HUDEP-2 (cell line): ENCODE data around the gene ARRDC2.
A peak's percentile ranks its signal among the peaks of the same experiment; 100 is the strongest.
"Not testable (repeated sequence)": the region's sequence is repeated elsewhere in the genome, so short reads cannot be mapped to it uniquely, and the experiment has no call there.

Experiments used
- DNase-seq, 76 experiments: peaks; one replicate each; lab custom pipeline; 2025; ENCODE audit not compliant: unreplicated experiment in 76 of 76; lab: John Stamatoyannopoulos, UW

The ARRDC2 gene

DNA sequence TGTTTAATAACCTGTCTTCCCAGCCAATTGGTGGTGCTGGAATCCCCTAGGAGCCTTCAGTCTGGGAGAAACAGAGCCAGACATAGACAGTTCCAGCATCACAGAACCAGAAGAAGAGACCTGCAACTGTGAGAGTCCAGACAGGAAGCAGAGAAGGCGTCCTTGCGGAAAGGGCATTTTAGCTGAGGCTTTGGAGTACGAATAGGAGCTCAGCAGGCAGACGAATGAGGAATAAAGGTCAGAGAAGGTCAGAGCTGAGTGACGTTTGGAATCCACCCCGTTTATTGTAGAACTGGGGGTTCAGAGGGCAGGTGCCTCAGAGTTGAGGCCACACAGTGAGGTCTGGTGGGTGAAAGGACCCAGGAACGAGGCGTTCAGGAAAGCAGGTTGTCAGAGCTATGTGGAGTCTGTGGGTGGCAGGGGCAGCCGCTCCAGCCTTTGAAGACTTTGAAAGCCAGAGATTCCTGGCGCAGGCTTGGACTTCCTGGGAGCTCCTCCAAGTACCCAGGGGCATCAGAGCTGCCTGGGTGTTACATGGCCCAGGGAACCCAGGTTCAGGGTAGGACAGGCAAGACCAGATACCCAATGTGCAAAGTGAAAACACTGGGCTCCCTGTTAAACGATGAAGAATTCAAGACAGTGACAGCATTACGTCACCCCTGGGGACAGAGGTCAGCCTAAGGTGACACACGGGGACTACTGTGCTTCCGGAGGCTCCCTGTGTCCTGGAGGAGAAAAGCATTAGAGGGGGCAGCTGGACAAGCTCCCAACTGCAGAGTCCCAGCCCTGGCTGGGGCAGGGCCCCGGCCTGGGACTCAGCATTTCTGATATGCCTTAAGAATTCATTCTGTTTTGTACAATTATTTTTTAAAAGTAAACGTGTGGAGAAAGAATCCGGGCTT is 5.5 kb downstream of the ARRDC2 start:
- no peak for DNase-seq

DNA sequence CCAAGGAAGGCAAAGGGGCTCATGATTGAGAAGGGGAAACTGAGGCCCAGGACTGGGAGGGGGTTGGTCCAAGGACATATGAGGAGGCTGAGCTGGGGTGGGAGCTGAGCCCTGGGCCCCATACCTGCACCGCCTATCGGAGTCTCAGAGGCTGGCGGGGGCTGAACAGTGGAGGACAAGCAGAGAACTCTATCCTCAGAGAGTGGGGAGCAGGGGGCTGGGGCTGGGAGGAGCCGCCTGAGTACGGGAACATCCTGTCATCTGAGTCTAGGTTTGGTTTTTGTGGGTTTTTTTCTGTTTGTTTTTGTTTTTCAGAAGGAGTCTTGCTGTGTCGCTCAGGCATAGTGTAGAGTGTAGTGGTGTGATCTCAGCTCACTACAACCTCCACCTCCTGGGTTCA is 6.2 kb downstream of the ARRDC2 start:
- DNase-seq: no peak

DNA sequence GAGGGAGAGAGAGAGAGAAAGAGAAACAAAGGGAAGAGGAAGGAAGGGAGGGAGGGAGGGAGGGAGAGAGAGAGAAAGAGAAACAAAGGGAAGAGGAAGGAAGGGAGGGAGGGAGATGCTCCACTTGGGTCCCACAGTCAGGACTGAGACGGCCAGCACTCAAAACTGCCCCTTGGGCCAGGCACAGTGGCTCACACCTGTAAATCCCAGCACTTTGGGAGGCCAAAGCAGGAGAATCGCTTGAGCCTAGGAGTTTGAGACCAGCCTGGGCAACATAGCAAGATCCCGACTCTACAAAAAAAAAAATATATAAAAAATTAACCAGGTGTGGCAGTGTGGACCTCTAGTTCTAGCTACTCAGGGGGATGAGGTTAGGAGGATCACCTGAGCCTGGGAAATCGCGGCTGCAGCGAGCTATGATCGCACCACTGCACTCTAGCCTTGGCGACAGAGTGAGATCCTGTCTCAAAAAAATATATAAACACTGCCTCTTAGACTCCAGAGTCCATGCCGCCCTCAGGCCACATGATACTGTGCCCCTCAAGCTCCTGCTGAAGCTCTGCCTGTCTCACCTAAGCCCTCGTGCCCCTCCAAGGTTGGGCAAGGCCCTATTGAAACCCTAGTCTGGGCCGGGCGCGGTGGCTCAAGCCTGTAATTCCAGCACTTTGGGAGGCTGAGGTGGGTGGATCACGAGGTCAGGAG is 8.4 kb downstream of the ARRDC2 start:
- no peak for DNase-seq

DNA sequence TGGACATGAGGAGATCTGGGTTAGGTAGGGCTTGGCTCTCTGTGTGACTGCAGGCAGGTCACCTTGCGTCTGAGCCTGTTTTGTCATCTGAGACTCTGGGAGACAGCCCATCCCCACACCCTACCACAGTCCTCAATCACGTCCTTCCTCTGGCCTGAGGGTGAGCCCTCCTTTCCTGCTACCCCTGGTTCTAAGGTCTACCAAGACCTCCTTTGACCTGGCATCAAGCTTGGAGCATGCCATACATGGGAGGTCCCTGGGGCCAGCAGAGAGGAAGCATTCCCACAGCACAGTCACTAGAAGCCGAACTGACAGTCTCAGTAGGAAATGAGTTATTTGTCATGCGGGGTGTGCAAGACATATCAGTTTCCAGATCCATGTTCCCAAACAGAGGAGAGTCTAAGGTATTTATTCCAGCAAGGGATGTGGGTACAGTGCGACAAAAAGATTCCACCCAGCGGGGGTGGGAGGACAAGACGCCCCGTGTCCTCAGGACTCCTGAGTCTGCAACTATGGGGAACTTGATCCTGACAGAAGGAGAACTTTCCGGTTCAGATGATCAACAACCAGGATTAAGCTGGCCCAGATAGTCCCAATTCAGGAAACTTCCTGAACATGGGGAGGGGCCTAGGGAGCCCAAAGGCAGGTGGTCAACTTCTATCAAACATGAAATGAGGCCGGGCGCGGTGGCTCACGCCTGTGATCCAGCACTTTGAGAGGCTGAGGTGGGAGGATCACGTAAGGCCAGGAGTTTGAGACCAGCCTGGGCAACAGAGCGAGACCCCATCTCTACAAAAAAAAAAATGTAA is 9.5 kb downstream of the ARRDC2 start:
- no peak for DNase-seq

DNA sequence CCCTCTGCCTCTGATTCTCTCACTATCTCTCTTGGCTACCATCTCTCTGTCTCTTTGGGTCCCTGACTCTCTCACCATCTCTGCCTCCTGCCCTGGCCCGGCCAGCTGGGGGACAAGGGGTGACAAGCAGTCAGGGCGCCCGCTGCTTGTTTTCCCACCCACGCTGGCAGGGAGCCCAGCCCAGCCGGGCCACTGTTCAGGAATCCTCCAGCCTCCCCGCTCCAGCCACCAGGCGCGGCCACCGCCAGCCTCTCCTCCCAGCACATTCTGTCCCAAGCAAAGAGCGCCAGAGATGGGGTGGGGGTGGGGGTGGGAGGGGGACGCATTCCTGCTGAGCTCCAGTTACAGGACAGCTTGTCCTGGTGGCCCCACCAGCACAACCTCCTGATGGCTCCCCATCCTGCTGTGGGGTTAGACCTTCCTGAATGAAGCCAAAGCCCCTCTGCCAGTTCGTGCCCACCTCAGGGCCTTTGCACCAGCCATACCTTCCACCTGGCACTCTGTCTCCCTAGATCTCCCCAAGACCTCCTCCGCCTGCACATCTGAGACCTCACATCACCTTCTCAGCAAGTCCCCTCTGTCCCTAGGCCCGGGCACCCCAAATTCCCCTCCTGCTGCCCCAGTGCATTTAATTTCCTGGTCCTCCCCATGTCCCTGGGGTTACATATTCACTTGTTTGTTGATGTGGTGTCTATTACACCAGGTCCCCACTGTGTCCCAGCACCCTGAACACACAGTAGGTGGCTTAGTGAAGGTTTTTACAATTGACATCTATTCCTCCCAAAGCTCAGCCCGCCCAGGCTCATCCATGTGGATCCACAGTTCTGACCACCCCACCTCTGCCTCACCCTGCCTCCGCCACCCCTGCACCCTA is 12.5 kb downstream of the ARRDC2 start:
- DNase-seq: peak in 42 of 76 experiments; percentile 7 to 63 (median 38)

DNA sequence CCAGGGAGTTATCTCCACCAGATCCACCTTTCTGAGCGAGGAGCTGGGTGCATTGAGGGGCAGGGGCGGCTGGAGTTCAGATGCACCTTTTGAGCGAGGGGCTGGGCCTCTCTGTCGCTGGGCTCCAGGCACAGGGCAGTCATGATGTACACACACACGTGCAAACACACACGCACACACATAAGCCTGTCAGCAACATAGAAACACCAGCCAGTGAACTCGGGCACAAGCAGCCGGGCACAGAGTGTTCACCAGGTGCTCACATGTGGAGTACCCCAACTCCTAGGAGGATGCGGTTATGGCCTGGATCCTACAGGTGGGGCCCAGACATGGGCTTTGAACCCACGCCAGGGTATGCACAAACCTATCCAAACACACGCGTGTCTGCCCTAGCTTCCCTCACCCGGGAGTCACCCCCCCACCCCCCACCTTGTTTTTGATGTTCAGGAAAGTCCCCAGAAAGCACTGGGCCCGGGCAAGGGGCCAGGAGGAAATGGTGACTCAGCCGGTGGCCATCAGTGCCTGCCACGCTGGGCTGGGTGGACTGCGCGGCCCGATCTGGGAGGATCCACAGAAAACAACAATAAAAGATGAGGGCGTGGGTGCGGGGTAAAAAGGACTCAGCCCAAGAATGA is 13.3 kb downstream of the ARRDC2 start:
- DNase-seq: peak in 62 of 76 experiments; percentile 28 to 79 (median 62)

DNA sequence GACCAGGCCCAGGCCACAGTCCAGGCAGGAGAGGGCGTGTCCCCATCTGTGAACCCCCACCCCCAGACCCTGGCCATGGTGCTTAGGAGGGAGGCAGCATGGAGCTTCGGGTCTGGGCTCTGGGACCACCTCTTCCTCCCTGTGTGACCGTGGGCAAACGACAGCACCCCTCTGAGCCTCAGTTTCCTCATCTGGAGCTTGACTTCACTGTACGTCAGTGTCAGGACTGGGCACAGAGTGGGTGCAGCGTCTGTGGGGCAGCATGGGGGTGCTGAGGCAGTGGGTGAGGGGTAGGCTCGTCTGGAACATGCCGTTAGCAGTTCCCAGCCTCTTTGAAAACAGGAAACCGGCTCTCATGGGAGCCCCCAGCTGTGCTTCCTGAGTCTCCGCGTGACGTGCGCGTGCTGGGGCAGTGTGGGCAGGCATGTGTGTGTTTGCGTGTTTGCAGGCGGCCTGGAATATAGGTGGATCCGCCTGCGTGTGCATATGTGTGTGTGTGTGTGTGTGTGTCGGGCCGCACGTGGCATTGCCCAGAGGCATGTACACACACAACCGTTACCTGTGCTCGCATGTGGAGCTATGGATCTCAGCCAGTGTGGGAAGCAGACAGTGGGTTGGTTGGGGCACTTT is 15.8 kb downstream of the ARRDC2 start:
- no peak for DNase-seq

DNA sequence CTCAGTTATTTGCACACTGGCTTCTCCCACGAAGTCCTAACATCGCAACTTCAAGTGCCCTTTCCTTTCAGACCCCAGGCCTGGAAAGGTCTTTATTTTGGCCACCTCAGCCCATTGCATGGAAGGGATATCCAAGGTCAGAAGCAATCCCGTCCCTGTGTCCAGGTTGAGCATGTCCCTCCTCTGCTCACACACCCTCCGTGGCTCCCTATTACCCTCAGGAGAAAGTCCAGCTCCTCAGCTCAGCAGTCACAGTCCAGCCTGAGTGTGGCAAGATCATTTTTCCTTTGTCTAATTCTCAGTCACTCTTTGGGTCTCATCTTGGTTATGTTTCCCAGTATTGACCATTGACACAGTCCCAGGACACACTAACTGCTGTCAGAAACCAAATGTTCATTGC is 19.2 kb downstream of the ARRDC2 start:
- no peak for DNase-seq

DNA sequence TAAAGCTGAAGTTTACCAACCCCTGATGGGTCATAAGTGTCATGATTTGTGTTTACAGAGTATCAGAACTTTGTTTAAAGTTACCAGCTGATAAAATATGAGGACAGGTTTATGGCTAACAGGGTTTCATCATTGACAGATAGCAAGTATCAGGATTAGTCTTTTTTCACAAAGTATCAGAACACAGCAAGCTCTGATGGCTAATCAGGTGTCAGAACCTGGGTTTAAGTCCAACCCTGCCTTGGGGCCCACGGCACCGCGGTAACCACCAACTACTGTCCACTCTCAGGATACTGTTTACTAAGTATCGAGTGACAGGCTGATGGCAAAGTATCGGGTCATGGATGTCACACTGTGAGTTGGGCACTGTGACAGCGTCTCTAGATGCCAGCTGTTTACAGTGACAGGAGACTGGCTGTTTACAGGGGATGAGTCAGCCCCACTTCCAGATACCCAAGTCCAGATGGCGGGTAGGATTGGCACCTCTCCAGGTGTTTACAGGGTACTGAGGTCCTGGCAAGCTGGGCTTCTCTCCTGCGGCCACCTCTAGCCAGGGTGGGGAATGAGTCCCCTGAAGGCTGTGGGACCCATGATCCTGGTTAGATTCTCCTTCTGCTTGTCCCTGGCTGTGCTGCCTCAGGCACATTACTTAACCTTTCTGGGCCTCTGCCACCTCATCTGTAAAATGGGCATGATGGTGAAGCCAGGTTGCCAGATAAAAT is 21.8 kb downstream of the ARRDC2 start:
- peak in 71 of 76 experiments; percentile 35 to 92 (median 80) for DNase-seq

DNA sequence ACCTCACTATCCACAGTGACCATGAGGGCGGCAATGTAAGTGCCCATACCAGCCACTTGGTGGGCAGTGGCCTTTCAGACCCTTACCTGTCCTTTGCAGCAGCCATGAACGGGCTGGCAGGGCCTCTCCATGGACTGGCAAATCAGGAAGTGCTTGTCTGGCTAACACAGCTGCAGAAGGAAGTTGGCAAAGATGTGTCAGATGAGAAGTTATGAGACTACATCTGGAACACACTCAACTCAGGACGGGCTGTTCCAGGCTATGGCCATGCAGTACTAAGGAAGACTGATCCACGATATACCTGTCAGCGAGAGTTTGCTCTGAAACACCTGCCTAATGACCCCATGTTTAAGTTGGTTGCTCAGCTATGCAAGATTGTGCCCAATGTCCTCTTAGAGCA is 23.4 kb downstream of the ARRDC2 start:
- not testable (repeated sequence) for DNase-seq

DNA sequence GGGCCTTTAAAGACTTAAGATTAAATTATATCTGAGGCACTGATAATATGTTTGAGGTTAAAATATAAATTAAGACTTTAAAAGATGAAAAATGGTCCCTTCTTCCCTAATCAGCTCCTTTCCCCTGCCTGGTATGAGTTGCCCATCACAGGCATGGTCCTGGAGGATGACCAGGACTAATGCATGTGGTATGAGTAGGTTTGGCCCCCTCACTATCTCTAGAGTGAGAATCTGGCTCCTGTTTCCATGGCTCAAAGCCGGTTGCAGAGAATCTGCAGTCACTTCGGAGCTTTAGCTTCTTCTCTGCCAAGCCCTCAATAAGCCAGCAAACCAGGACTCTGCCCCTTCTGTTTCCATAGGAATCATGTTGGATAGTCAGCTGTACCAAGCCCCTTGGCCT is 24.1 kb downstream of the ARRDC2 start:
- DNase-seq: not testable (repeated sequence)

DNA sequence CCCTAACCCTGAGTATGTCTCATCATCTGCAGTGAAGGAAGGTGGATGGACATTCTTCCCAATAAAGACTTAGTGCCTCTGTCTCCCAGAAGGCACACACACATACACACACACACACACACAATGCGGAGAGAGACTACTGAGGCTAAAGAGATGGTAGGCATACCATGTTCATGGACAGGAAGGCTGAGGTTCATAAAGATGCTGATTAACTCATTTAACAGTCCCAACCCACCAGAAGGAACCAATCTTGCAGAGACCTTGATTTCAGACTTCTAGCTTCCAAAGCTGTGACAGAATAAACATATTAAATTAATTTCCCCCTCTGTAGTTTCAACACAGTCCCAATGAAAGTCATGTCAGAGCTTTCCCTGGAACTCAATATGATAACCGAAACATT is 33.1 kb downstream of the ARRDC2 start:
- DNase-seq: no peak

DNA sequence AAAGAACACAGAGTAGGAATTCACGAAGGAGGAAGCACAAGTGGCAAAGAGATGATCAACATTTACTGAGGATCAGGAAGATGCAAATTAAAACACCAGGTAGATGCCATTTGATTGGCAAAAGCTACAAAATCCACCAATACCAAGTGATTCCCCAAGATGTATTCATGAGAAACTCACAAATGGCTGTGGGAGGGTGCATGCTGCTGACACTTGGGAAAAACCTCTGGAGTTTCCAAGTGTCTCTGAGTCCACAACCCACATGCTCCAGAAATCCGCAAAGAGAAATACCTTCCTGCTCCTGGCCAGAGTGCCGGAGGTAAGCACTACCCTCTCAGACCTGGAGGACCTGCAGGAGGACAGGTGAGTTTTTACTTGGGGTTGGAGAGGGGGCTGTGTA is 35.7 kb downstream of the ARRDC2 start:
- DNase-seq: no peak

DNA sequence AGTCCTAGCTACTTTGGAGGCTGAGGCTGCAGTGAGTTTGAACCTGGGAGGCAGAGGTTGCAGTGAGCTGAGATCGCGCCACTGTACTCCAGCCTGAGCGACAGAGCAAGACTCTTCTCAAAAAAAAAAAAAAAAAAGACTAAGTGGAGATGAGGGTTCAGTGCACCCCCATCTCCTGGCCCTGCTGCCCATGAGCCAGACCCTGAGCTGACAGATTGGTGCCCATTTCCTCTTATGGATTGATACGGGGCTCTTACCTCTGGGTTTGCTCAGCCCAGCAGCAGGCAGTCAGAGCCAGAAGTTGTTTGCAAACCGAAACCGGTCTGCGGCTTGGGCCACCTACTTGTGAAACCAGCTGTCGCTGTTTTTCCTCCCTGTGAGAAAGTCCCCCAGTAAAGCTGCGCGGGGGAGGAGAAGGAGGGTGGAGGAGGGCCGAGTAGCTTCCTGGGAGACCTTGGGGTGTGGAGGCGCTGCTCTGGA is 36.9 kb downstream of the ARRDC2 start:
- peak in 25 of 76 experiments; percentile 12 to 54 (median 23) for DNase-seq

DNA sequence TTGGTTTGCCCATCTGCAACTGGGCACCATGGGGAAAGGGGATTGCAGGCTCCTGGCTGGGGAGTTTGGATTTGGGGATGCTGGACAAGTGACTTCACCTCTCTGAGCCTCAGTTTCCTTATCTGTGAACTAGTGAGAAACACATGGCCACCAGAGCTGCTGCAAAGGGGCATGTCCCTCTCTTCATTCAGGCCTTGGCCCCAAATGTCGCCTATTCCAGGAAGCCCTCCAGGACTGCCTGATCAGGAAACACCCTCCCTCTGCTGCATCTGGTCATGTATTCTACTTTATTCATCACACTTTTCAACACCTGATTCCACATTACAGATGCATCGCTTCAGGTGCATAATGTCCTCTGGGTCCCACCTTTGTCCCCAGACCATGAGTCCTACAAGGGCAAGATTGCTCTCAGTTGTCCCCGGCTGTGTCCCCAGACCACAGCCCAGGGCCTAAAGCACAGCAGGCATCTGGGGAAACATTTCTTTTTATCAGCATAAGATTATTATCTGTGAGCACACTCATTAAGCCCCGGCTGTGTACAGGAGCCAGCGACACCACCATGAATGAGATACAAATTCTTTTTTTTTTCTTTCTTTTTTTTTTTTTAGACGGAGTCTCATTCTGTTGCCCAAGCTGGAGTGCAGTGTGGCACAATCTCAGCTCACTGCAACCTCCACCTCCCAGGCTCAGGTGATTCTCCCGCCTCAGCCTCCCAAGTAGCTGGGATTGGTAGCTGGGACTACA is 37.5 kb downstream of the ARRDC2 start:
- DNase-seq: no peak

DNA sequence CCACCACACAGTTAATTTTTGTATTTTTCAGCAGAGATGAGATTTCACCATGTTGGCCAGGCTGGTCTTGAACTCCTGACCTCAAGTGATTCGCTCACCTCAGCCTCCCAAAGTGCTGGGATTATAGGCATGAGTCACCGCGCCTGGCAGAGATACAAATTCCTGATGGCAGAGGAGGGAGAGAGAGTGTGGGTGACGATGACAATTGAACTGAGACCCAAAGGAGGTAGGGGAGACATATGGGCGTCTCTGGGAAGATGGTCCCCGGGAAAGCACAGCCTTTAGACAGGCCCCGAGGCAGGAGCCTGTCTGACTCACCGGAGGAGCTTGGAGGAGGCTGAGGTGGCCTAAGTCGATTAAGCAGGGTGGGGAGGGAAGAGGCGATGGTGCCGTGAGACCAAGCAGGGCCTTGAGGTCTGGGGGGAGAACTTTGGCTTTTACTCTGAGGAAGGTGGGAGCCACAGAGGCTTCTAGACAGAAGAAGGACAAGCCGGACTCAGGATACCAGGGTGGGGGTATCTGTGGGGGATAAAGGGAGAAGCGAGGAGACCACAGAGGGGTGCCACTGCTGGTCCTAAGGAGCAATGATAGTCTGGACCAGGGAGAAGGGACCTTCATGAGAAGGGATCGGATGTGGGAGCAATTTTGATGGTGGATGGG is 38.2 kb downstream of the ARRDC2 start:
- DNase-seq: peak in 7 of 76 experiments; percentile 5 to 26 (median 19)

DNA sequence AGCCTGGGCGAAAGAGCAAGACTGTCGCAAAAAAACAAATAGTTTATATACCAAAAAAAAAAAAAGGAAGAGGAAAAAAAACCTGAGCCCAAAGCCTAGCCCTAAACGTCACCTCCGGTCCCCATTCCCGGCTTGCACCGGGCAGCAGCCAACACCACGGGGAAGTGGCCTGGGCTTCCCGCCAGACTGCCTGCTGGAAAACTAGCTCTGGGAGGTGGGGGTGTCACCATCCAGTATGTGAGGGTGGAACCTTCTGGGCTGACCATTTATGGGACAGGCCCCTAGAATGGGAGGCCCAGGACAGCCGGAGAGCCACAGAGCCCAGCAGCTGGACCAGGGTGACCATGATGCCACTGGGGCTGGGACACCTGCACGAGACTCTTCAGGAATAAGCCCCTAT is 41.4 kb downstream of the ARRDC2 start:
- DNase-seq: no peak
